Stimulated activated naive CD8-positive, alpha-beta T cell treated with anti-CD3 and anti-CD28 coated beads, Interleukin-15, Interleukin-2, amounts not matched to agents 100 ng/mL and 50 ng/mL, for 24 hours (primary cell): ENCODE measurements around the gene DPH2.

Source experiments
- H3K27ac Mint-ChIP-seq: one replicate; pipeline ENCODE4 v1.8.0; 2021; ENCODE audit warnings: mild to moderate bottlenecking, mixed read lengths
- H3K27me3 Mint-ChIP-seq: one replicate; pipeline ENCODE4 v1.8.0; 2021; ENCODE audit warnings: mixed read lengths
- H3K36me3 Mint-ChIP-seq: one replicate; pipeline ENCODE4 v1.8.0; 2021; ENCODE audit warnings: low read depth, mixed read lengths
- H3K4me1 Mint-ChIP-seq: one replicate; pipeline ENCODE4 v1.8.0; 2021; ENCODE audit warnings: low read depth, mixed read lengths
- H3K4me3 Mint-ChIP-seq: one replicate; pipeline ENCODE4 v1.8.0; 2021; ENCODE audit warnings: mild to moderate bottlenecking, mixed read lengths
- H3K9me3 Mint-ChIP-seq: one replicate; pipeline ENCODE4 v1.8.0; 2021; ENCODE audit warnings: mixed read lengths

Gene DPH2

DNA sequence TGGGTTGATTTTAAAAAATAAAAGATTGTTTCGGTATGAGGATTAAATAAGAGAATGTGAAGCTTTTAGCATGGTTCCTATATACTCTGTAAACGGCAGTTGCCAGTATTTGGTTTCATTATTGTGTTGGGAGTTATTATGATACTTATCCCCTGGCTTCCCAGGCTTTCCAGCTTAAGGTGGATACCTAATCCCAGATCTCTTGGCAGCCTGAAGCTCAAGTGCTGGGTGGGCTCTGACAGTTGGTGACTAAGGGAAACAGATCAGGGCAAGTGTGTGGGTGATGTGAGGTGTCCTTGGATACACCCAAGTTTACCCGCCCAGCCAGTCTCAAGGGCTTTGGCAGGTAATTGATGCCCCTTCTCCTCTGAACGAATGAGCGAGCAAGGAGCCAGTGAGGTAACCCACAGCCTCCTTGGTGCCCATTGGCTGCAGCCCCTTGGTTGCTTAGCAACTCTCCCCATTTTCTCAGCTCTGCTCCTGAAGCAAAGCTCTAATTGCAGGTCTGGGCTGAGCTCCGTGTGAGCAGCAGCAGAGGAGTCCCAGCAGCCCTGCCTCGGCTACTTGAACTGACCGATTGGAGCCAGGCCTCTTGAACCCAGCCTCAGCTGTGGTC, 17.0 kb upstream of the DPH2 start:
- H3K27me3 Mint-ChIP-seq: no peaks in the 10 kb centered on the region
- no peak overlapping the region for H3K27ac Mint-ChIP-seq
- no peaks in the 10 kb centered on the region for H3K9me3 Mint-ChIP-seq
- H3K4me3 Mint-ChIP-seq: no peak overlapping the region
- H3K36me3 Mint-ChIP-seq: peaks cover 21% of the 10 kb centered on the region
- H3K4me1 Mint-ChIP-seq: peaks cover 17% of the 10 kb centered on the region

DNA sequence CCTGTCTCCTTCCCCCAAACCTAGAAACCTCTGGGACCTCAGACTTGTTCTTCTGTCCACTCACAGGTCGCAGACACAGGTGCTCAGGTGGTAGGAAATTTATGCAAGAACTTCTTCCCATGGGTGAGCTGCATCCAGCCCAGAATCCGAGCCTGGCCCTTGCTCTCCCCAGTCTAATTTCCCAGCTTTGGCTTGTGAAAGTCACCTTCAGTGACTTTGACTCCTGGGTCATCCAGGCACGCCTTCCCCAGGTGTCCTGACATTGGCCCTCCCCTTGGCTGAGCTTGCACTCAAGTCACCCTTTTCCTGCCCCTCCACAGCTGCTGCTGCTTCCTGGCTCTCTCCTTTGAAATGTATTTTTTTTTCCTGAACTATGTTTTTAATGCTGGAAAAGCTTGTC, 16.4 kb upstream of the DPH2 start:
- Mint-ChIP-seq H3K9me3 (no peaks in the 10 kb centered on the region), H3K4me1 (peaks cover 12% of the 10 kb centered on the region), H3K4me3 (no peak overlapping the region), H3K36me3 (peaks cover 21% of the 10 kb centered on the region), H3K27me3 (no peaks in the 10 kb centered on the region), H3K27ac (no peak overlapping the region)

DNA sequence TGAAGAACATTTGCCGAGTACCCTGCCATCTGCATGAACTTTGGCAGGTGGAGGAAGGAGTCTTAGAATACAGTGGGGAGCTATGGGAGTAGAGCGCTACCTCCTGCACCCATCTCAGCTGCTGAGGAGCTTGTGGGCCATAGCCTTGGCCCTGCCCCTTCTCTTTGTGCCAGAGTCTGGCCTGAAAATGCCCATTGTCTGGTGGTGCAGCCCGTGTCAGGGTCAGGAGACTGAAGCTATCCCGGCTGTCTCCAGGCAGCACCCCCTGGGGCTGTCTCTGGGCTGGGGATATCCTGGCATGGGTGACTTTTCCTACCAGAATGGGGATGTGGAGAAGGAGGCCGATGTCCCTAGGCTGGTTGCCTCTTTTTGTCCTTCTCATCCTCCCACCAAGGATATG, 15.8 kb upstream of the DPH2 start:
- Mint-ChIP-seq H3K27ac (no peak overlapping the region), H3K4me1 (peaks cover 8% of the 10 kb centered on the region), H3K4me3 (no peak overlapping the region), H3K36me3 (peaks cover 21% of the 10 kb centered on the region), H3K9me3 (no peaks in the 10 kb centered on the region), H3K27me3 (no peaks in the 10 kb centered on the region)

DNA sequence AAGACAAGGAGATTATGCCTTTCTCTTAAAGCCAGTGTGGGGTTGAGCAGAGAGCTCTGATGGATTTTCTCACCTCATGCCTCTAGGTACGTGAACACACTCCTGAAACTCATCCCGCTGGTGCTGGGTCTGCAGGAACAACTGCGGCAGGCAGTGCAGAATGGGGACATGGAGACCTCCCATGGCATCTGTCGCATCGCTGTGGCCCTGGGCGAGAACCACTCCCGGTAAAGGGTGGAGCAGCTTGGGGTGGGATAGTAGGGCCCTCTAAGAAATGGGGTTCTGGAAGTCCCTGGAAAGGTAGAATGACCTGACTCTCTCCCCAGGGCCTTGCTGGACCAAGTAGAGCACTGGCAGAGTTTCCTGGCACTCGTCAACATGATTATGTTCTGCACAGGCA, 13.6 kb upstream of the DPH2 start:
- H3K27me3 Mint-ChIP-seq: no peaks in the 10 kb centered on the region
- no peak overlapping the region for H3K27ac Mint-ChIP-seq
- no peak overlapping the region for H3K4me3 Mint-ChIP-seq
- H3K4me1 Mint-ChIP-seq: no peaks in the 10 kb centered on the region
- H3K36me3 Mint-ChIP-seq: peaks cover 17% of the 10 kb centered on the region
- H3K9me3 Mint-ChIP-seq: no peaks in the 10 kb centered on the region

DNA sequence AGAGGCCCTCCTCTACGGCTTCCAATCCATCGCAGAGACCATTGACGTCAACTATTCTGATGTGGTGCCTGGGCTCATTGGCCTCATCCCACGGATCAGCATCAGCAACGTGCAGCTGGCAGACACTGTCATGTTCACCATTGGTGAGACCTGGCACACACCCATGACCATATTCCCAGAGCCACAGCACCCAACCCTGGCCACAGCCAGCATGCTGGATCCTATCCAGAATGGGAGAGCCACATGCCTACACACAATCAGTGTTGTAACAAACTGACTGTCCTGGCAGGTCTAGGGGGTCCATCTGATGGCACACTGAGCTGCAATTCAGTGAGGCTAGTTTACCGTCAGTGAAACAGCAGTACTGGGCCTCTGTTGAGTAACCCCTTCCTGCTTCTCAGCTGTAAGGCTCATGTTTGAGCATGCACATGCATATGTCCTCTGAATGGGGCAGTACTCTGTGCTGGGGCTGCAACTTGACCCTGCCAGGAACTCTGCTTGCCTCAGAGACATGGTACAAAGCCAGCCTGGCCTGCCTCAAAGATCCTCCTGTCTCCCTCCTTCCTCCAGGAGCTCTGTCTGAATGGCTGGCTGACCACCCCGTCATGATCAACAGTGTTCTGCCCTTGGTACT, 12.3 kb upstream of the DPH2 start:
- H3K27ac Mint-ChIP-seq: no peak overlapping the region
- no peak overlapping the region for H3K4me3 Mint-ChIP-seq
- H3K9me3 Mint-ChIP-seq: no peaks in the 10 kb centered on the region
- no peaks in the 10 kb centered on the region for H3K4me1 Mint-ChIP-seq
- H3K36me3 Mint-ChIP-seq: peaks cover 23% of the 10 kb centered on the region
- no peaks in the 10 kb centered on the region for H3K27me3 Mint-ChIP-seq

DNA sequence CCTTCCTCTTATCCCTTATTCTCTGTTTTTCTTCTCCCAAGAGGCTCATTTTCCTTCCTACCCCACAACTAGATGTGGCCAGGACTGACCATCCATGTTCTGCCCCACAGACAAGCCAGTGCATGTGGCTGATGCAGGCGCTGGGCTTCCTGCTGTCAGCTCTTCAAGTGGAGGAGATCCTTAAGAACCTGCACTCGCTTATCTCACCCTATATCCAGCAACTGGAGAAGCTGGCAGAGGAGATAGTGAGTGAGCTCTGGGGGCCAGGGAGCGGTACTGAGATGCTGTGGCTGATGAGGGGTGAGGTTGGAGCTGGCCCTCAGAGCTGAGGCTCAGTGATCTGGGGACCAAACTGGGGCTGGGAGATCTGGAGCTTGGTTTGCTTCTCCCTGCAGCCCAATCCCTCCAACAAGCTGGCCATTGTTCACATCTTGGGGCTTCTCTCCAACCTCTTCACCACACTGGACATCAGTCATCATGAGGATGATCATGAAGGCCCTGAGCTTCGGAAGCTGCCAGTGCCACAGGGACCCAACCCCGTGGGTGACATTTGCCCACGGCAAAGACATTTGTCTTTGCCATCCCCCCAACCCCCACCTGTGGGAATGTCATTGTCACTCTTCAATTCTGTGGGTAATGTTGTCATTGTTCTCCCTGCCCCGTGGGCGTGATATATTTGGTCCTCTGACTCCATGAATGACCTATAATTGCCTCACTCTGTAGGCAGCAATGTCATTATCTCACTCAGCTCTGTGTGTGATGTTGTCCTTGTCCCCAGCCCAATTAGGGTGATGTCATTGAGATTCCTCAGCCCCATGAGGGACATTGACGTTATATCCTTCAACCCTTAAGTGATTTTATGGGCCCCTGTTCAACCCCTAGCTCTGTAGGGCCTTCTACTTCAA, 11.2 kb upstream of the DPH2 start:
- Mint-ChIP-seq H3K27ac (no peak overlapping the region), H3K36me3 (peaks cover 27% of the 10 kb centered on the region), H3K27me3 (no peaks in the 10 kb centered on the region), H3K4me3 (no peak overlapping the region), H3K4me1 (no peaks in the 10 kb centered on the region), H3K9me3 (no peaks in the 10 kb centered on the region)

DNA sequence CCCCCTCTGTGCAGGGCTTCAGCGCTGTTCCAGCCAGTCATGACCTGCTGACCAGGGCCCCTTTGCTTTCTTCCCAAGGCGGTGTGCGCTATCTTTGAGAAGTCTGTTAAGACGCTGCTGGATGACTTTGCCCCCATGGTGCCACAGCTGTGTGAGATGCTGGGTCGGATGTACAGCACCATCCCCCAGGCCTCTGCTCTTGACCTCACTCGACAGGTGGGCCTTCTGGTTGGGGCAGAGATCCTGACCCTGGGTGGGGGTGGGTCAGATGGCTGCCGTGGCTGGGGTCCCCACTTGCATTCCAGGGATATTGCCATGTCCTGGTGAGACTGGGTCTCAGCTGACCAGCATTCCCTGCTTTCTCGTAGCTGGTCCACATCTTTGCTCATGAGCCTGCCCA, 9.0 kb upstream of the DPH2 start:
- H3K9me3 Mint-ChIP-seq: no peaks in the 10 kb centered on the region
- peaks cover 23% of the 10 kb centered on the region for H3K36me3 Mint-ChIP-seq
- H3K27me3 Mint-ChIP-seq: no peaks in the 10 kb centered on the region
- H3K4me1 Mint-ChIP-seq: no peaks in the 10 kb centered on the region
- no peak overlapping the region for H3K27ac Mint-ChIP-seq
- no peak overlapping the region for H3K4me3 Mint-ChIP-seq

DNA sequence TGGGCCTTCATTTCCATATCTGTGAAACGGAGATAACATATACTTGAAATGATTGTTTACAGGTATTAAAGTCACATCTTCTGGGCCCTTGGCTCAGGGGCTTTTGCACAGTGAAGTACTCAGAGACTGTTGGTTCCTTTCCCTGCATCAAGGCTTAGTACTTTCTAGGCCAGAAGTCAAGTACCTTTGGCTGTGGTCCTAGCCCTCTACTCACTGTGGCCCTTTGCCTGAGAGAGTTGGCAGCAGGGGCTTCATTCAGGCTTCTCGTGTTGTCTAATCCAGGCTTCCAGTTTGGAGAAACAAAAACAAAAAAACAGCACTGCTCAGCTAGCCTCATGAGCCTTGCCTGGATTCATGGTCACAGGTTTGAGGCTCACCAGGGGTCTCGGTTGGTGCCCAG, 8.1 kb upstream of the DPH2 start:
- Mint-ChIP-seq H3K9me3 (no peaks in the 10 kb centered on the region), H3K36me3 (peaks cover 20% of the 10 kb centered on the region), H3K27ac (no peak overlapping the region)

DNA sequence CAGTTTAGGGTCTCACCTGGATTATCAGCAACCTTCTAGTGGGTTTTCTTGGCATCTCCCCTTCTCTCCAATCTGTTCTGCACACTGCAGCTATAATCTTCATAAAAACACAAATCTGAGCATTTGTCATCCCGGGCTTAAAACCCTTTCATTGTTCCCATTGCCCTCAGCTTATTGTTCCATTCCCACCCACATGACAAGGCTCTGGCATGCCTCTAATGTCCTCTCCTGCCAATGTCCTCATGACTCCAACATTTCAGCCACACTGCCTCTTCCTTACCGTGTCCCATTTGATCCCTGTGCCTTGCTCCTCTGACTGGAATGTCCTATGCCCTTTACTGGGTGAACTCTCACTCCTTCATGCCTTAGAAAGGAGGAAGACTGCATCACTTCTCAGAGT, 7.5 kb upstream of the DPH2 start:
- H3K4me1 Mint-ChIP-seq: no peaks in the 10 kb centered on the region
- no peaks in the 10 kb centered on the region for H3K27me3 Mint-ChIP-seq
- peaks cover 14% of the 10 kb centered on the region for H3K36me3 Mint-ChIP-seq
- no peaks in the 10 kb centered on the region for H3K9me3 Mint-ChIP-seq
- H3K4me3 Mint-ChIP-seq: no peak overlapping the region
- no peak overlapping the region for H3K27ac Mint-ChIP-seq

More for the DNA sequence above, 8.1 kb upstream of the DPH2 start:
- H3K27me3 Mint-ChIP-seq: no peaks in the 10 kb centered on the region
- H3K4me1 Mint-ChIP-seq: no peaks in the 10 kb centered on the region
- no peak overlapping the region for H3K4me3 Mint-ChIP-seq

DNA sequence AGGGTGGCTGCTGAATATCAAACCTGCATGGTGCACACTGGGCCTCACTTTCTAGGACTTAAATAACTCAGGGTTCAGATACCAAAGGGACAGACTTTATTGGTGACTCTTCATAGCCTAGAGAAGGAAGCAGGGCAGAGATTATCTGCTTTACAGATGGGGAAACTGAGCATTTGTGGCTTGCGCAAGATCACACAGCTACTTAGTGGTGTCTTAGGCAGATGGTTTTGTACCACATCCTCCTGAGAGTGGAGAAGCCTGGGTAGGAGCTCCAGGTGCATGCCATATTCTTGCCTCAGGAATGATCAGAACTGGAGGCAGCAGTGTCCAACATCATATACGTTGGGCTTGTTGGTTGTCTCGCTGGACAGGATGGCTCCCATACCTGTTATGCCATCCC, 6.8 kb upstream of the DPH2 start:
- Mint-ChIP-seq H3K4me3 (no peak overlapping the region), H3K36me3 (peaks cover 14% of the 10 kb centered on the region), H3K27me3 (no peaks in the 10 kb centered on the region), H3K27ac (no peak overlapping the region), H3K9me3 (no peaks in the 10 kb centered on the region), H3K4me1 (no peaks in the 10 kb centered on the region)

DNA sequence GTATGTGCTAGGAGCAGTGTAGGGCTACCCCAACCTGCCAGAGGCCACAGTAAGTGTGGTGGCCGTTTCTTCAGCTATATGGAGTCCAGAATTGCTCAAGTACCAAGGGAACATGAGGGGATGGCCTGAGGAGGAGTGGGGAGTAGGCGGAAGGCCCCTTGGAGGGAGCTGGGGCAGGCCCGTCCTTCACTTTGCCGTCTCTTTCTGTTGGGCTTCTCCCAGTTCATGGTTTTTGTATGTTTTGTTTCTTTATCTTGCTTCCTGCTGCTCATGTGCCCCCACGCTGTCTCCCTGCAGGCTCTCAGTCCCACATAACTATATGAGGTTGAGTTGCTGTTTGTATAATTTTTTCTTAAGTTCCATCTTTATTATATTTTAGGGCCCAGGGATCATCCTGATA, 5.9 kb upstream of the DPH2 start:
- Mint-ChIP-seq H3K4me1 (no peaks in the 10 kb centered on the region), H3K27me3 (no peaks in the 10 kb centered on the region), H3K9me3 (no peaks in the 10 kb centered on the region), H3K4me3 (no peak overlapping the region), H3K36me3 (peaks cover 16% of the 10 kb centered on the region), H3K27ac (no peak overlapping the region)

DNA sequence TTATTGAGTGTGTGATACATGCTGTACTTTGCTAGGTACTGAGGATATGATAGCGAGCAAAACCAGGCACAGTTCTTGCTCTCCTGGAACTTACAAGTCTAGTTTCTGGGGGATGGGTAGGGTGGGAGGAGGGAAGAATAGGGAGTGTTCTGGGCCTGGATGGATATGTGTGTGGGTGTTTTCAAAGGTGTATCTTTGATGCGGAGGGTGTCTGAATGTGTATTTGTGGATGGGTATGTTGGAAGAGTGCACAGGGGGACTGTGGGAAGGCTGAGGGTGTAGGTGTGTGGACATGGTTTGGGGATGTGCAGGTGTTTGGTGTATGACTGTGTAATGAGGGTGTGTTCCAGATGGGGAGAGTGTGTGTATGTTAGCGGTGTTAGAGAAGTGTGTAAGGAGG, 4.5 kb upstream of the DPH2 start:
- Mint-ChIP-seq H3K4me1 (peaks cover 6% of the 10 kb centered on the region), H3K27me3 (no peaks in the 10 kb centered on the region), H3K36me3 (peaks cover 16% of the 10 kb centered on the region), H3K9me3 (no peaks in the 10 kb centered on the region), H3K27ac (no peak overlapping the region), H3K4me3 (no peak overlapping the region)

DNA sequence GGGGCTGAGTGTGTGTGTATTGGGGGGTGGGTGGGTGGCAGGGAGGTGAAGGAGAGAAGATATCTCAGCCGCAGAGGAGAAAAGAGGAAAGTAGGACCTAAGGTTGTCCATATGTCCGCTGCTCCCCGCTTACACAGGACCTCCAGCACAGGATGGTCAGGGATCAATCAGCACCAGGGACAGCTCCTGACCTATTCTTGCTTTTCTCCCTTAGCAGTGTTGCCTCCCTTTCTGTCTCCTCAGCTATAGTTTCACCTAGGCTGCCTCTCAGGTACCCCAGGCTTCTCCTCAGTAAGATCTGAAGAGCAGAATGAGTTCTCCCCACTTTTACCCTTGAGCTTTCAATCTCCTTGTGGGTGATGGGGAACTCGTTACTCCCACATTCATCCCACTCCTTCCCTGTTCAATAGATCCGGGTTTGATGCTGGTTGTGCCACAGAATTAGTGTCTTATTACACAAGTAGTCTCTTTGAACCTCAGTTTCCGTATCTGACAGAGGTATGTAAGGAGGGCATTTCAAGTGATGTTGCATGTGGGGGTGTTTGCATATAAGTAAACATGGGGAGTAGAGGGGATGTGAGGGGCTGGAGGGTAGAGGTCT, 1.4 kb upstream of the DPH2 start:
- H3K36me3 Mint-ChIP-seq: peaks cover 12% of the 10 kb centered on the region
- H3K9me3 Mint-ChIP-seq: no peaks in the 10 kb centered on the region
- H3K27ac Mint-ChIP-seq: no peak overlapping the region
- H3K27me3 Mint-ChIP-seq: no peaks in the 10 kb centered on the region
- H3K4me3 Mint-ChIP-seq: no peak overlapping the region
- H3K4me1 Mint-ChIP-seq: peaks cover 20% of the 10 kb centered on the region

DNA sequence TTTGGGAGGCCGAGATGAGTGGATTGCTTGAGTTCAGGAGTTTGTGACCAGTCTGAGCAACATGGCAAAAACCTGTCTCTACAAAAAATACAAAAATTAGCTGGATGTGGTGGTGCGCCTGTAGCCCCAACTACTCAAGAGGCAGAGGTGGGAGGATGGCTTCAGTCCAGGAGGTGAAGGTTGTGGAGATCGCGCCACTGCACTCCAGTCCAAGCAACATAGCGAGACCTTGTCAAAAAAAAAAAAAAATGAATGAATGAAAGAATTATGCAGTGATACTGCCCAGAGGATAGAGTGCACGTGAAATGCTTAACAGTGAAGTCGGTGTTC, 429 bp upstream of the DPH2 start:
- Mint-ChIP-seq H3K36me3 (peaks cover 17% of the 10 kb centered on the region), H3K4me3 (peak overlapping the region; percentile 94), H3K4me1 (peaks cover 29% of the 10 kb centered on the region), H3K27me3 (no peaks in the 10 kb centered on the region), H3K9me3 (no peaks in the 10 kb centered on the region), H3K27ac (no peak overlapping the region)

DNA sequence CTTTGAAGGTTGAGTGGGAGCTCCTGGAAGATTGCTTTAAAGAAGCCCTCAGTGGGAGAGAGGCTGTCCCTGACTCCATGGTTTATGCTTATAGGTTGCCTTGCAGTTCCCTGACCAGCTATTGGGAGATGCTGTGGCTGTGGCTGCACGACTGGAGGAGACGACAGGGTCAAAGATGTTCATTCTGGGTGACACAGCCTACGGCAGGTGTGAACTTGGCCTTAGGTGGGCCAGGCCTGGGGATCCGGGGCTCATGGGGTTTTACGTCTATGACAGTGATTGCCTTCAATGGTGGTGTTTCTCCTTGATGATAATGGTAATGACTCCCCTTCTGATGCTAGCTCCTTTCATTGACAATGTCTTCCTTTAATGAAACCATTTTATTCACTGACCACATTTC, 692 bp downstream of the DPH2 start:
- H3K4me1 Mint-ChIP-seq: peaks cover 29% of the 10 kb centered on the region
- H3K9me3 Mint-ChIP-seq: no peaks in the 10 kb centered on the region
- peak overlapping the region; percentile 94 for H3K4me3 Mint-ChIP-seq
- H3K27me3 Mint-ChIP-seq: no peaks in the 10 kb centered on the region
- H3K36me3 Mint-ChIP-seq: peaks cover 17% of the 10 kb centered on the region
- peak overlapping the region; percentile 90 for H3K27ac Mint-ChIP-seq
